HuH-7 (cell line): ENCODE measurements around the gene GNPTAB.

ENCODE experiments used
- DNase-seq: peaks from one replicate; pipeline ENCODE4 v3.0.0; 2011; ENCODE audit warnings: low spot score

Gene GNPTAB

GRCh38 chr12:101804409-101804808, 26.4 kb downstream of the GNPTAB start:
- DNase-seq, result no peak

- DNase-seq, result no peak
Measured at GRCh38 chr12:101803978-101804377, 26.8 kb downstream of the GNPTAB start.

GRCh38 chr12:101802486-101802885, 28.3 kb downstream of the GNPTAB start:
- no peak for DNase-seq

- no peak for DNase-seq
Measured at GRCh38 chr12:101799774-101800173, 31.0 kb downstream of the GNPTAB start.

- no peak for DNase-seq
Measured at GRCh38 chr12:101795786-101796185, 35.0 kb downstream of the GNPTAB start.

- no peak for DNase-seq
Measured at GRCh38 chr12:101795013-101795412, 35.7 kb downstream of the GNPTAB start.

- no peak for DNase-seq
Measured at GRCh38 chr12:101794574-101794973, 36.2 kb downstream of the GNPTAB start.

GRCh38 chr12:101793401-101793800, 37.4 kb downstream of the GNPTAB start:
- DNase-seq, result no peak

GRCh38 chr12:101792046-101792931, 38.5 kb downstream of the GNPTAB start:
- DNase-seq, result no peak

- no peak for DNase-seq
Measured at GRCh38 chr12:101789171-101789570, 41.6 kb downstream of the GNPTAB start.

- DNase-seq, result no peak
Measured at GRCh38 chr12:101785671-101786070, 45.1 kb downstream of the GNPTAB start.

- no peak for DNase-seq
Measured at GRCh38 chr12:101784376-101784775, 46.4 kb downstream of the GNPTAB start.

- no peak for DNase-seq
Measured at GRCh38 chr12:101783838-101784237, 46.9 kb downstream of the GNPTAB start.

- no peak for DNase-seq
Measured at GRCh38 chr12:101783150-101783549, 47.6 kb downstream of the GNPTAB start.

- DNase-seq, result no peak
Measured at GRCh38 chr12:101782273-101782731, 48.5 kb downstream of the GNPTAB start.

- DNase-seq, result no peak
Measured at GRCh38 chr12:101781834-101782233, 48.9 kb downstream of the GNPTAB start.

- DNase-seq, result no peak
Measured at GRCh38 chr12:101780599-101780998, 50.2 kb downstream of the GNPTAB start.

GRCh38 chr12:101779626-101780025, 51.1 kb downstream of the GNPTAB start:
- DNase-seq, result no peak

- DNase-seq, result no peak
Measured at GRCh38 chr12:101779200-101779599, 51.6 kb downstream of the GNPTAB start.

GRCh38 chr12:101777978-101778377, 52.8 kb downstream of the GNPTAB start:
- no peak for DNase-seq

GRCh38 chr12:101777485-101777884, 53.3 kb downstream of the GNPTAB start:
- DNase-seq, result no peak

GRCh38 chr12:101775816-101776215, 54.9 kb downstream of the GNPTAB start:
- DNase-seq, result no peak

- peak; percentile 52 for DNase-seq
Measured at GRCh38 chr12:101773650-101774162, 57.1 kb downstream of the GNPTAB start.
